Testis (tissue), 3 donors: ENCODE measurements around the gene TENM4. TPM values are rescaled to one million over a fixed set of nuclear protein-coding genes. Genes with fewer than 3 reads are reported as not detected.

ENCODE experiments used
- DNase-seq: peaks from one replicate; pipeline ENCODE4 v3.0.0-alpha.2; 2019
- H3K27ac ChIP-seq, 2 donors: fragments of 200-600 bp; sonication (generic); one replicate each; pipeline ENCODE4 v1.5.1; 2019
- H3K27me3 ChIP-seq: fragments of 200-600 bp; sonication (generic); one replicate; pipeline ENCODE4 v1.5.1; 2019
- H3K36me3 ChIP-seq: fragments of 200-600 bp; sonication (generic); one replicate; pipeline ENCODE4 v1.5.1; 2017; ENCODE audit warnings: low read depth; ENCODE audit errors: missing control alignments
- H3K4me1 ChIP-seq: fragments of 200-600 bp; sonication (generic); one replicate; pipeline ENCODE4 v1.5.1; 2019
- H3K4me3 ChIP-seq, 2 donors: fragments of 200-600 bp; sonication (generic); one replicate each; pipeline ENCODE4 v1.5.1; 2017 to 2019
- H3K9me3 ChIP-seq: fragments of 200-600 bp; sonication (generic); one replicate; pipeline ENCODE4 v1.5.1; 2017
- POLR2A ChIP-seq: fragments of 450-650 bp; IDR thresholded peaks from one replicate; pipeline ENCODE4 v1.6.1; 2017; ENCODE audit warnings: antibody characterized with exemption, mild to moderate bottlenecking, moderate library complexity
- WGBS, 2 donors: methylation state at CpG; one replicate each; pipeline ENCODE4 v1.1.5; 2018; 5-methylcytosine and 5-hydroxymethylcytosine counted together
- intact Hi-C: fragments of 100-400 bp; cut with DNase I; formaldehyde crosslinking; loops from one replicate; pipeline ENCODE4 v1.15.1; 2023; ENCODE audit warnings: low total_unique reads
- polyA plus RNA-seq: library from polyadenylated mRNA; stranded (reverse); fragments of 350-450 nt; fragmentation: Illumina TruSeq; extraction: RNeasy Lipid Tissue Mini Kit (QIAGEN cat#74804); gene quantifications from one replicate; pipeline ENCODE4 v1.2.3, GENCODE V29; 2014; ENCODE audit warnings: low read depth, low replicate concordance; ENCODE audit not compliant: insufficient read depth
- total RNA-seq, 2 donors: library from RNA; depleted of rRNA; stranded (reverse); fragments of >200 nt; gene quantifications; one replicate each; pipeline ENCODE4 v1.2.3, GENCODE V29; 2016
- TF ChIP-seq, protein P1 (sequence below), 3 experiments: fragments of 450-650 bp in 2 of 3; fragments of 200-600 bp in 1 of 3; sonication (generic) in 1 of 3; IDR thresholded peaks; one replicate each; pipeline ENCODE4 v1.5.1; 2016 to 2019; ENCODE audit warnings: antibody characterized with exemption in 3 of 3, mild to moderate bottlenecking in 2 of 3, moderate library complexity in 1 of 3

The TENM4 gene
- total and polyA plus RNA-seq, 3 donors from 2014 or later = 10.6 to 17.9 (median 11.4) TPM

GRCh38 chr11:79150966-79151365 lies 289.9 kb downstream of the TENM4 start:
- no peaks in the 10 kb centered on the region for H3K36me3 ChIP-seq
- no peak overlapping the region for H3K27ac ChIP-seq
- no peak overlapping the region for H3K4me3 ChIP-seq
- 49 to 52% methylated on average over 3 of the region's 3 CpGs for WGBS, 2 donors
- no peak for TF ChIP-seq POLR2A
- TF ChIP-seq, protein P1, sequence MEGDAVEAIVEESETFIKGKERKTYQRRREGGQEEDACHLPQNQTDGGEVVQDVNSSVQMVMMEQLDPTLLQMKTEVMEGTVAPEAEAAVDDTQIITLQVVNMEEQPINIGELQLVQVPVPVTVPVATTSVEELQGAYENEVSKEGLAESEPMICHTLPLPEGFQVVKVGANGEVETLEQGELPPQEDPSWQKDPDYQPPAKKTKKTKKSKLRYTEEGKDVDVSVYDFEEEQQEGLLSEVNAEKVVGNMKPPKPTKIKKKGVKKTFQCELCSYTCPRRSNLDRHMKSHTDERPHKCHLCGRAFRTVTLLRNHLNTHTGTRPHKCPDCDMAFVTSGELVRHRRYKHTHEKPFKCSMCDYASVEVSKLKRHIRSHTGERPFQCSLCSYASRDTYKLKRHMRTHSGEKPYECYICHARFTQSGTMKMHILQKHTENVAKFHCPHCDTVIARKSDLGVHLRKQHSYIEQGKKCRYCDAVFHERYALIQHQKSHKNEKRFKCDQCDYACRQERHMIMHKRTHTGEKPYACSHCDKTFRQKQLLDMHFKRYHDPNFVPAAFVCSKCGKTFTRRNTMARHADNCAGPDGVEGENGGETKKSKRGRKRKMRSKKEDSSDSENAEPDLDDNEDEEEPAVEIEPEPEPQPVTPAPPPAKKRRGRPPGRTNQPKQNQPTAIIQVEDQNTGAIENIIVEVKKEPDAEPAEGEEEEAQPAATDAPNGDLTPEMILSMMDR (IDR thresholded peaks at IDR 0.05) = no peak
- intact Hi-C loops = no loop called here
- no peaks in the 10 kb centered on the region for H3K27me3 ChIP-seq
- H3K9me3 ChIP-seq = no peaks in the 10 kb centered on the region
- no peak for DNase-seq
- H3K4me1 ChIP-seq = peaks cover 9% of the 10 kb centered on the region

DNA sequence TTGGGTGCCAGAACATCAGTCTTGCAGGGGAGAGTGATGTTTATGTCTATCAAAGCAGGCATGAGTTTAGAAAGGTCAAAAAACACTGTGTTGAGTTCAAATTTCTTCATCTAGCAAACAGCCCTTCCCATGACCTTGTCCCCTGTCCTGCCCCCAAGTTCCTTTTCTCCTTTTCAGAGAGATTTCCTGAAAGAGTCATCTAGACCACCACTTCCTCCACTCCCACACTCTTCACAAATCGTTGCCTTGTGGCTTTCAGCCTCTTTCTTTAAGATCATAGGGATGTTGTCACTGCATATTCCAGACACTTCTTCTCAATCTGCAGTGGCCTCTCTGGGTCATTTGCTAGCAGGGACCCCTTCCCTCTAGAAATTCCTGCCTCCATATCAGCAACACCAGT lies 290.5 kb downstream of the TENM4 start:
- intact Hi-C loops = no loop called here
- DNase-seq = no peak
- no peaks in the 10 kb centered on the region for H3K36me3 ChIP-seq
- H3K27me3 ChIP-seq = no peaks in the 10 kb centered on the region
- H3K4me3 ChIP-seq = no peak overlapping the region
- H3K27ac ChIP-seq = no peak overlapping the region
- TF ChIP-seq, protein P1 (IDR thresholded peaks at IDR 0.05) = no peak
- H3K9me3 ChIP-seq = no peaks in the 10 kb centered on the region
- 31 to 48% methylated on average over 1 of the region's 1 CpG for WGBS, 2 donors
- peaks cover 9% of the 10 kb centered on the region for H3K4me1 ChIP-seq

- no peaks in the 10 kb centered on the region for H3K9me3 ChIP-seq
- TF ChIP-seq, protein P1 (IDR thresholded peaks at IDR 0.05) = no peak
- TF ChIP-seq POLR2A = no peak
- intact Hi-C loops = no loop called here
- no peak for DNase-seq
- H3K36me3 ChIP-seq = no peaks in the 10 kb centered on the region
- H3K4me1 ChIP-seq = peaks cover 9% of the 10 kb centered on the region
- WGBS, 2 donors = 92 to 100% methylated on average over 2 of the region's 2 CpGs
- no peak overlapping the region for H3K27ac ChIP-seq
- no peak overlapping the region for H3K4me3 ChIP-seq
- no peaks in the 10 kb centered on the region for H3K27me3 ChIP-seq
Observed at GRCh38 chr11:79147731-79148130, 293.1 kb downstream of the TENM4 start.

- intact Hi-C loops = no loop called here
- no peaks in the 10 kb centered on the region for H3K36me3 ChIP-seq
- no peak for DNase-seq
- no peak overlapping the region for H3K27ac ChIP-seq
- 79 to 90% methylated on average over 4 of the region's 4 CpGs for WGBS, 2 donors
- TF ChIP-seq, protein P1 (IDR thresholded peaks at IDR 0.05) = no peak
- TF ChIP-seq POLR2A = no peak
- no peaks in the 10 kb centered on the region for H3K27me3 ChIP-seq
- H3K4me3 ChIP-seq = no peak overlapping the region
- no peaks in the 10 kb centered on the region for H3K9me3 ChIP-seq
- H3K4me1 ChIP-seq = peaks cover 6% of the 10 kb centered on the region
Observed at GRCh38 chr11:79147011-79147410, 293.8 kb downstream of the TENM4 start.

DNA sequence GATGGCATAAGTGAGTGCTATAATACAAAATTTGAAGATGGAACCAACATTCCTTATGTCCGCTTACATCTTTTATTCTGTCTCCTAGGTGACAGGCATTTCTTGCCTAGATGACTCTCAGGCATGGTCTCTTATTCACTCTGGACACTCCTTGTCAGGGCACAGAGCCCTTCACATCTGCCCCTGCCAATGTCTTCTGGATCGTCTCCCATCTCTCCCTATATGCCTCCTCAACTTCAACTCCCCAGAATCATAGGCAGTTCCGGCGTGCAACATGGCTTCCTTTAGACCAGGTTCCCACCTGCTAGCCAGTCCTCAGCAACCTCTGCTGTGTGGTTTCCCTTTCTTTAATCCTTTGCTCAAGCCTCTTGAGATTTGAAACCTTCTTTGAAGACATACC lies 300.9 kb downstream of the TENM4 start:
- DNase-seq = no peak
- intact Hi-C loops = no loop called here
- Histone ChIP-seq H3K4me3 (no peak overlapping the region), H3K27ac (no peak overlapping the region), H3K36me3 (no peaks in the 10 kb centered on the region), H3K9me3 (no peaks in the 10 kb centered on the region), H3K4me1 (no peaks in the 10 kb centered on the region), H3K27me3 (no peaks in the 10 kb centered on the region)
- TF ChIP-seq, protein P1 (IDR thresholded peaks at IDR 0.05) = no peak
- TF ChIP-seq POLR2A = no peak
- WGBS, 2 donors = 82 to 91% methylated on average over 4 of the region's 4 CpGs
